IgD-negative memory B cell (primary cell): ENCODE data around the gene IQSEC1. TPM values are rescaled to one million over a fixed set of nuclear protein-coding genes. Genes with fewer than 3 reads are reported as not detected.

ENCODE experiments used
- H3K27ac Mint-ChIP-seq, 3 donors: one replicate each; pipeline ENCODE4 v1.8.0; 2020 to 2022; ENCODE audit warnings: mild to moderate bottlenecking in 3 of 3, mixed read lengths in 3 of 3, moderate library complexity in 1 of 3
- H3K27me3 Mint-ChIP-seq: one replicate; pipeline ENCODE4 v1.8.0; 2021; ENCODE audit warnings: mixed read lengths
- H3K36me3 Mint-ChIP-seq: one replicate; pipeline ENCODE4 v1.8.0; 2020; ENCODE audit warnings: mild to moderate bottlenecking, mixed read lengths
- H3K4me1 Mint-ChIP-seq, 3 donors: one replicate each; pipeline ENCODE4 v1.8.0; 2020 to 2022; ENCODE audit warnings: mixed read lengths in 3 of 3, mild to moderate bottlenecking in 1 of 3
- H3K4me3 Mint-ChIP-seq, 4 donors: one replicate each; pipeline ENCODE4 v1.8.0; 2020 to 2022; ENCODE audit warnings: mild to moderate bottlenecking in 4 of 4, mixed read lengths in 4 of 4, moderate library complexity in 3 of 4
- H3K9me3 Mint-ChIP-seq, 3 donors: one replicate each; pipeline ENCODE4 v1.8.0; 2020 to 2021; ENCODE audit warnings: mixed read lengths in 3 of 3, mild to moderate bottlenecking in 1 of 3
- polyA plus RNA-seq: library from polyadenylated mRNA; unstranded; fragments of 300-500 nt; fragmentation: Illumina TruSeq; gene quantifications from one replicate; pipeline ENCODE4 v1.2.3, GENCODE V29; 2021

Gene IQSEC1
- polyA plus RNA-seq, 1 donor from 2014 or later = 52.5 TPM

DNA sequence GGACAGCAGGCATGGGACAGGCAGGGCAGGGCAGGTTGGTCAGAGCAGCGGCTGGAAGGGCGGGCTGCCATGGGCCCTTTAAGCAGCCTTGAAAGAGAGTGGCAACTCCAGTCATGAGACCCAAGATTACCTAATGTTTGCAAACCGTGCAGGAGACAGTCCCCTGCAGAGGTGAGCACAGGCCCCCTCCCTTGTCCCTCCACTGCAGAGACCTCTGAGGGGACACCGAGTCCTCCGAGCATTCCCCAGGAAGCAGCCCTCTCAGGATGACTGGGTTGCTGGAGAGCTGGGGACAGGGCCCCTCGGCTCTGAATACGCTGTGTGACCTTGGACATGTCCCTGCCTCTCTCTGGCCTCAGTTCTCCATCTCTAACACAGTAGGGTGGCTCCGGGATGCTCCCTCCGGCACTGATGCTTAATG lies 81.4 kb downstream of the IQSEC1 start:
- peak overlapping the region in 3 of 4 donors; percentile 1 to 80 (median 55) for H3K4me3 Mint-ChIP-seq
- H3K27ac Mint-ChIP-seq = peak overlapping the region in 1 of 3 donors; percentile 7
- peaks cover 7% of the 10 kb centered on the region for H3K36me3 Mint-ChIP-seq
- peaks cover 38 to 60% (median 57%) of the 10 kb centered on the region in 3 donors for H3K4me1 Mint-ChIP-seq
- H3K9me3 Mint-ChIP-seq = peaks cover 0 to 3% (median 0%) of the 10 kb centered on the region in 3 donors
- no peaks in the 10 kb centered on the region for H3K27me3 Mint-ChIP-seq

DNA sequence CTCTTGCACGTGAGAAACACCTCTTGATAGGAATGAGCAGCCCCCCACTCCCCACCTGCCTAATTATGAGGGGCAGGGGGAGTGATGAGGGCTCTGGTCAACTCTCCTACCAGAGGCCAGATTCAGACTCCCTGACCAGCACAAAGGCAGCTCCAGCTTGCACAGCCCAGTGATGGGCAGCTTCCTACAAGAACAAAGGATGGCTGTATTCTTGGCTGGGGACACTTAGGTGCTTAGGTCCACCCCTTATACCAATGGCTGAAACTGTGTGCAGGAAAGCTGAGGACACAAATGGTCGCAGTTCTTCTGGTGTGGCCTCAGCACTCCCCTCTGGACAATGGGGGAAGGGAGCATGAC lies 81.8 kb downstream of the IQSEC1 start:
- no peaks in the 10 kb centered on the region for H3K27me3 Mint-ChIP-seq
- peak overlapping the region in 3 of 4 donors; percentile 1 to 80 (median 55) for H3K4me3 Mint-ChIP-seq
- peaks cover 7% of the 10 kb centered on the region for H3K36me3 Mint-ChIP-seq
- H3K4me1 Mint-ChIP-seq = peaks cover 34 to 56% (median 52%) of the 10 kb centered on the region in 3 donors
- peak overlapping the region in 1 of 3 donors; percentile 7 for H3K27ac Mint-ChIP-seq
- peaks cover 0 to 3% (median 0%) of the 10 kb centered on the region in 3 donors for H3K9me3 Mint-ChIP-seq

DNA sequence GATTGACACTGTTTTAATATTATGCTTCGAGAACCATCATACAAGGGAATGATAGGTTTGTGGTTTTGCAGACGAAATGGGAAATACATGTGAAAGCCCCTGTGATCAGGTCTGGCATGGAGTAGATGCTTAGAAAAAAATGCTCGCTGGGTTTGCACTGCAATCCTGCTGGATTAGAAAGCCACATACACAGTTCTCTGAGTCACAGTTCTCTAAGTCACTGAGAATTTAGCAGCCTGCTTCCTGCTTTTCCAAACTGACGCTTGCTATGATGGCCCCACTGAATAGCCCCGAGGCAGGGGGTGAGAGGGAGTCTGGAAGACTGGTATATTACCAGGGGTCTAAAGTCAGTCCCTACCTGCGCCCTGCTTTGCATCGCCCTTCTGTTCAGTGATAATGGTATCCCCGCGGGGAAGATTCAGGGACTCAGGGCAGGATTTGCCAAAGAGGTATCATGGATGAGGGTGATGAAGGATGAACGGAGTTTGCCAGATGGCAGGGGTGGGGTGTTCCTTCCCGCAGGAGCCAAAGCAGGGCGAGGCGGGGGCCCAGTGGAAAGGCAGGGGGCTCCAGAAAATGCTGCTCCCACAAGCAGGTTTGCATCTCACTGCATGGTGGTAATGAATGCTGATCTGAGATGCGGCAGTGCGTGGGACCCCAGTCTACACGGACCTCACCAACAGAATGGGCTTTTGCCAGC lies 82.3 kb downstream of the IQSEC1 start:
- Mint-ChIP-seq H3K36me3 (peaks cover 7% of the 10 kb centered on the region), H3K4me3 (peak overlapping the region in 2 of 4 donors; percentile 14 to 74), H3K9me3 (peaks cover 0 to 3% (median 0%) of the 10 kb centered on the region in 3 donors), H3K27me3 (no peaks in the 10 kb centered on the region), H3K27ac (peak overlapping the region in 2 of 3 donors; percentile 47 to 59), H3K4me1 (peaks cover 29 to 52% (median 47%) of the 10 kb centered on the region in 3 donors)

DNA sequence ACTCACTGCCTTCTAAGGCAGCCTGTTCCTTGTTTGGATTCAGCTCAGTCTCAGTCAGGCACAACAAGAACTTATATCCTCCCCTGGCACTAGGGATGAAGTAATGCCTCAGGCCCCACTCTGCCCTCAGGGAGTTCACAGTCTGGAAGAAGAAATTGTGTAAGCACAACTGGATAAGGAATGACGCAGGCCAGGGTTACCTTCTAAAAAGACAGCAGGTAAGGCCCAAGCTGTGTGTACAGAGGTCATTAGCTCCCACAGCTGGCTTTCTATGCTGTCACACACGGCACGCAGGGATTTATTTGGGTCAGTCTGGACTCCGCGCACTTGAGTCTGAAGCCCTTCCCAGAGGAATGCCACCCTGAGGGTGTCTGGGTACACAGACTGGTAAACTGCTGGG lies 82.9 kb downstream of the IQSEC1 start:
- H3K4me3 Mint-ChIP-seq = peak overlapping the region in 1 of 4 donors; percentile 74

DNA sequence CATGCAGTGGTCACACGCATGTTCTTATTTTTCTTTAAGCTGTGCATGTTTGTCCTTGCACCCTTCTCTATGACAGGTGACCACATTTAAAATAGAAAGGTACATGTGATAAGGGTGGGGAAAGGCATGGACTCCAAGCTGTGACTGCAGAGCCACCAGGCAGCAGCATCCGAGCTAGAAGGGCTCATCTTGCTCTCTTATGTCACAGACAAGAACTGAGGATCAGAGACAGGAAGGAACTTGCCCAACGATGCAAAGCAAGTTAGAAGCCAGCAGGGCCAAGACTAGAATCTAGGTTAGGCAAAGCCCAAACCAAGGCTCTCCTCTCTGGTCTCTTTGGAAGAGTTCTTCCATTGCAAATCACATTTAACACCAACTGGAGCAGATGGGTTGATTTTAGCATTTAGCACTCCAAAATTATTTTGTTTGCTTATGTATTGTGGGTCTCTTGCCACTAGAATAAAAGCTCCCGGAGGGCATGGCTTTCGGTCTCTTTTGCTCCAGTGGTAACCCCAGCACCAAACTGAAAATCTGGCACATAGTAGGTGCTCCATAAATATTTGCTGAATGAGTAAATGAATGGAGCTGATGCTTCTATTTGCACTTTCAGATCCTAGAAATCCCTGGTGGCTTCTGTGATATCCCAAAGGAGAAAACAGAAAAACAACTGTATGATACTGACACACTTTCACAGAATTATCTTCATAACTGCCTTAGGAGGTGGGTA lies 84.3 kb downstream of the IQSEC1 start:
- peaks cover 0 to 3% (median 0%) of the 10 kb centered on the region in 3 donors for H3K9me3 Mint-ChIP-seq
- peak overlapping the region; percentile 35 to 76 (median 70) for H3K27ac Mint-ChIP-seq
- no peaks in the 10 kb centered on the region for H3K27me3 Mint-ChIP-seq
- peak overlapping the region in 3 of 4 donors; percentile 55 to 86 (median 74) for H3K4me3 Mint-ChIP-seq
- peaks cover 4% of the 10 kb centered on the region for H3K36me3 Mint-ChIP-seq
- H3K4me1 Mint-ChIP-seq = peaks cover 25 to 55% (median 50%) of the 10 kb centered on the region in 3 donors

More for the DNA sequence above, 82.9 kb downstream of the IQSEC1 start:
- peaks cover 0 to 3% (median 0%) of the 10 kb centered on the region in 3 donors for H3K9me3 Mint-ChIP-seq
- no peaks in the 10 kb centered on the region for H3K27me3 Mint-ChIP-seq
- peak overlapping the region in 2 of 3 donors; percentile 47 to 59 for H3K27ac Mint-ChIP-seq
- H3K4me1 Mint-ChIP-seq = peaks cover 27 to 54% (median 49%) of the 10 kb centered on the region in 3 donors
- H3K36me3 Mint-ChIP-seq = peaks cover 7% of the 10 kb centered on the region

DNA sequence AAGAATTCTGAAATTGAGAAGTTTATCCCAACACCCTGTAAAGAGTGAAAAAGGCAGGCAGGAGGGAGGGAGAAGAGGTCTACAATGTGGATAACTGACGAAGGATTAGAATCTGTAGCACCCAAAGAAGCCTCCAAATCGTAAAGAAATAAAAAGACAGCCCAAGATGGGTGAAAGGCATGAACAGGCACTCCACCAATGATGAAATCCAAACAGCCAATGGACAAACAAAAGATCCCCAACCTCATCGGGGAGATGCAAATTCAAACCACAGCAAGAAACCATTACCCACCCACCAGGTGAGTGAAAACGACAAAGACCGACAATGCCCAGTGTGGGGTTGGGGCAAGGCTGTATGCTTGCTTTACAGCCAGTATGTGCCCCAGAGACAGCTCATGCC lies 85.6 kb downstream of the IQSEC1 start:
- H3K4me1 Mint-ChIP-seq = peaks cover 33 to 62% (median 57%) of the 10 kb centered on the region in 3 donors
- peak overlapping the region in 2 of 3 donors; percentile 40 to 95 for H3K27ac Mint-ChIP-seq
- H3K9me3 Mint-ChIP-seq = peaks cover 0 to 3% (median 0%) of the 10 kb centered on the region in 3 donors
- peaks cover 4% of the 10 kb centered on the region for H3K36me3 Mint-ChIP-seq
- peak overlapping the region in 2 of 4 donors; percentile 70 to 71 for H3K4me3 Mint-ChIP-seq
- H3K27me3 Mint-ChIP-seq = no peaks in the 10 kb centered on the region

DNA sequence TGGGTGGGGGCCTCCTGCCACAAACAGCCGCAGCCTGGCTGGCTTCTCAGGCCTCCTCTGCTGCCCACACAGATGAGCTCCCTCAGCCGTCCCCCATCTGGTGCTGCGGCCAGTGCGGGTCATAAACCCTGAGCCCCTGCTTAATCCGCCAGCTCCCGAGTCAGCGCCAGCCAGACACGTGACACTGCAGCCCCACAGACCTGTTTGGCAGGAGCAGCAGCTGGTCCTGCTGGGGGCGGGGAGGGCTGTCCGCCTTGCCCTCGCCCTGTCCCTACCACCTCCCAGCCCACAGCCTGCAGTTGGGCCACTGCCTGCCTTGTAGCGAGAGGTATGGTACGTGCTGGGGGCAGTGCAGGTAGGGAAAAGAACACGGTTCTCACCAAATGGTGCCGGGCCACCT lies 86.2 kb downstream of the IQSEC1 start:
- Mint-ChIP-seq H3K9me3 (peaks cover 0 to 3% (median 0%) of the 10 kb centered on the region in 3 donors), H3K27me3 (no peaks in the 10 kb centered on the region), H3K4me1 (peaks cover 39 to 66% (median 57%) of the 10 kb centered on the region in 3 donors), H3K27ac (peak overlapping the region in 2 of 3 donors; percentile 40 to 95), H3K4me3 (peak overlapping the region in 2 of 4 donors; percentile 33 to 42), H3K36me3 (peaks cover 4% of the 10 kb centered on the region)

DNA sequence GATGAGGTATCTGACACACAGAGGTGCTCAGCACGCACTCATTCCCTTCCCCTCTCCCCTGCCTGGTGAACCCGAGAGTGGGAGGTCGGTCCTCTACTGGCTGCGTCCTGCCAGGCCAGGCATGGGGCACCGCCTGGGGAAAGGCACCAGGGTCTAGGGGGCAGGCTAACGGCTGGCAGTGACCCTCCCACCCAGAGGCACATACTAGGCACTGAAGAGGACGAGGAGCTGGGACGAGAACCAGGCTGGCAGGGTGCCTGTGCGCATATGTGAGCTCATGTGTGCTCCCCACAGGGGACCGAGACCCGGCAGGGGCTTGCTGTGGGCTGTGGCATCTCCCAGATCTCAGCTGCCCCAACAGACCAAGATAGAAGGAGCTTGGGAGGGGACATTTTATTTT lies 86.7 kb downstream of the IQSEC1 start:
- Mint-ChIP-seq H3K27me3 (no peaks in the 10 kb centered on the region), H3K9me3 (peaks cover 0 to 3% (median 0%) of the 10 kb centered on the region in 3 donors), H3K4me3 (no peak overlapping the region), H3K27ac (peak overlapping the region in 1 of 3 donors; percentile 23), H3K4me1 (peaks cover 44 to 64% (median 58%) of the 10 kb centered on the region in 3 donors), H3K36me3 (peaks cover 4% of the 10 kb centered on the region)

DNA sequence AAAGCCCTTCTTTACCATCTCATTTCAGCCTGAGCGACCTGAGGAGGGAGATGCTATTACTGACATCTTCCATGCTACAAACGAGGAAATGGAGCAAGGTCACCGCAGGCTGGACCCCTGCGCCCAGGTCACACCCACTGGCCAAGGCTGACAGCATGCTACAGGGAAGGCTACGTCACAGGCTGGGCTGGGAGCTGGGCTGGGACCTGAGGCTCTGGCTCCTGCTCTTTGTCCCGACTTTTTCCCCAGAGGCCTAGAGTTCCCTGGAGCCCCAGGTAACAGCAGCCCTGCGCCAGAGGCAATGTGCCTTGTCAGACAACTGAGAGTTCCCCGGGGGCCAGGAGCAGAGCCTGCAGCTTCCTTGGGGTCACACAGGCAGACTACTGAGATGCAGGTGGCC lies 87.2 kb downstream of the IQSEC1 start:
- Mint-ChIP-seq H3K27ac (peak overlapping the region in 2 of 3 donors; percentile 16 to 23), H3K27me3 (no peaks in the 10 kb centered on the region), H3K4me3 (peak overlapping the region in 1 of 4 donors; percentile 39), H3K36me3 (peaks cover 4% of the 10 kb centered on the region), H3K4me1 (peaks cover 48 to 64% (median 58%) of the 10 kb centered on the region in 3 donors), H3K9me3 (peaks cover 0 to 3% (median 0%) of the 10 kb centered on the region in 3 donors)

DNA sequence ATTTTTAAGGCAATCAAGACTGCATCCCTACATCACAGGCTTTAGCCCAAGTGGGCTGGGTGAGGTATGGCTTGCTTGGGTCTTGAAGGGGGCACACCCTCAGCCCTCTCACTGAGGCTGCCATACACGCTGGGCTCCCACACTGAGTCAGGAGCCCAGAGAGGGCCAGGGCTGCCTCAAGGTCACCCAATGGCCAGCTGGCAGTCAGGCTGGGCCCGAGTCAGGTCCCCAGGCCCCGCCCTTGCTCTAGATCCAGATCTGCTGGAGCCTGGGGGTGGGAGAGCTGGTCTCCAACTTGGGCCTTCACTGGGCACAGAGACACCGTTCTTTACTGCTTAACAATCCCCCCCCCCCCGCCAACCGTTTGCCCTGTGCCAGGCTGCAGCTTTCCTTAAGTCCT lies 88.1 kb downstream of the IQSEC1 start:
- Mint-ChIP-seq H3K4me1 (peaks cover 51 to 58% (median 57%) of the 10 kb centered on the region in 3 donors), H3K9me3 (peaks cover 0 to 3% (median 0%) of the 10 kb centered on the region in 3 donors), H3K27ac (no peak overlapping the region), H3K36me3 (peaks cover 4% of the 10 kb centered on the region), H3K27me3 (no peaks in the 10 kb centered on the region), H3K4me3 (no peak overlapping the region)

DNA sequence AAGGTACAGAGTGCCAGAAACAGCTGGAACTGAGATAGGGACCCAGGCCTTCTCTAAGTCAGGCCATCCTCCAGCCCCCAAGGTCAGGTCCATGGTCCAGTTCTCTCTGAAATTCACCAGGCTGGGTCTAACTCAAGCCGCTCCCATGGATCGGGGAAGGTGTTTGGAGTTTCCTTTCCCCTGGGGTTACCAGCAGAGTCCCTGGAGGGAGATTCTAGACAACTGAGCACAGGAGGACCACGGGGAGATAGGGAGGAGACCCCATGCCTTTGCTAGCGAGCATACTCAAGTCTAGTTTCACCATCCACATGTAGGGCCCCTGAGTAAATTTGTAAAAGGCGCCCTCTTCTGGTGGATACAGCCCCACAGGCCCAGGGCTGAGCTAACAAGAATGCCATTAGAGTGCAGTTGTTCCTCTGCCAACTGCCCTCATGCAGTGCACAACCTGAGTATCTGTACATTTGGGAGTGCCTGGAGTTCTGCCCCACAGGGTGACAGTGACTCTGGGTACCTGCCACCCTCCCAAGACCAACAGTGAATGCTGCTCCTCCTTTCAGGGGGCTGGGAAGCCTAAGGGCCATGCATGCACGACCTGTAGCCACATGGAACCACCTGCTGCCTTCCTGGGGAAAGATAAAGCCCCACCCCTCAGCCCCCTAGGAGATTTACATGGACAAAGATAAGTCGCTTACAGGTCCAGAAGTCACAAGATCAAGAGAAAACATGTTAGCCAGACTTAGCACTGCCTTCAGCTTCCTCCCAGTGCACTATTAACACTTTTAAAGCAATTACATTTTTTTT lies 89.0 kb downstream of the IQSEC1 start:
- H3K9me3 Mint-ChIP-seq = peaks cover 0 to 3% (median 0%) of the 10 kb centered on the region in 3 donors
- H3K36me3 Mint-ChIP-seq = peaks cover 4% of the 10 kb centered on the region
- H3K27ac Mint-ChIP-seq = peak overlapping the region; percentile 69 to 86 (median 83)
- H3K27me3 Mint-ChIP-seq = no peaks in the 10 kb centered on the region
- H3K4me1 Mint-ChIP-seq = peaks cover 47 to 54% (median 49%) of the 10 kb centered on the region in 3 donors
- peak overlapping the region in 3 of 4 donors; percentile 72 to 84 (median 76) for H3K4me3 Mint-ChIP-seq

DNA sequence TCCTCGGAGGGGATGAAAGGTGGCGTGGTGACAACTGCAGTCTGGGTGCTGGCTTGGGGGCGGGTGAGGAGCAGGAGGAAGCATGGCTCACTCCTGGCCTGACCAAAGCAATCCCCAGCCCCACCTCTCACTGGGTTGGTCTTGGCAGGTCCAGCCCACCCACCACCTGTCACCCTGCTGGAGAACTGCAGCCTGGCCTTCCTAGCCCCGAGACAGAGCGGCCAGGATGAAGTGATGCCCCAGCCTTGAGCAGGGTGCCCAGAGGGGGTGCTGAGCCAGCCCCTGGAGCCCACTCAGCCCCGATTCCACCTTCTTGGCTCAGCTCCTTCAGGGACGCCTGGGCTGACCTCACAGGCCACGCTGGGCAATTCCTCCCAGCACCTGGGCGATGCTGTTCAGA lies 89.9 kb downstream of the IQSEC1 start:
- Mint-ChIP-seq H3K36me3 (peaks cover 4% of the 10 kb centered on the region), H3K27ac (no peak overlapping the region), H3K27me3 (no peaks in the 10 kb centered on the region), H3K4me3 (peak overlapping the region in 2 of 4 donors; percentile 30 to 73), H3K9me3 (peaks cover 0 to 3% (median 0%) of the 10 kb centered on the region in 3 donors), H3K4me1 (peaks cover 42 to 45% (median 45%) of the 10 kb centered on the region in 3 donors)

DNA sequence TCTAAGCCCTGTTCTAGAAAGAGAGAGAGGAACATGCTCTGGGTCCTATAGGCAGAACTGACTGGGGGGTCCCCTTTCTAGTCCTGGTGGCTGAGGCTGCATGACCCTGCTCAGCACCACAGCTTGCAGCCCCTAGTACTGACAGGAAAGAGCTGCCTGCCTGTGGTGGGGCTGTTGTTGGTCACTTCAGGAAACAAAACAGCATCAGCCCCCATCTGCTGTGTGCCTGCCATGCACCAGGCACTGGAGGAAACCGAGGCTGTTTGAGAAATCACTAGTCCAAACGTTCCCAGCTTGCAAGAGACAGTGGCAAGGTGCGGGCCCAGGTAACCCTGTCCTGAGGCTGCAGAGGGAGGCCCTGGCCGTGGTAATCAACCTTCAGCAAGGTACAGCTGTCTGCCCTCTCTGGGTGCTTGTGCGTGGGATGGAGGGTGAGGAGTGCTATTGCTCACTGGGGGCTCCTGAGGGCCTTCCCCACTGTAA lies 90.6 kb downstream of the IQSEC1 start:
- Mint-ChIP-seq H3K9me3 (peaks cover 0 to 2% (median 0%) of the 10 kb centered on the region in 3 donors), H3K4me3 (peak overlapping the region in 2 of 4 donors; percentile 25 to 68), H3K36me3 (peaks cover 4% of the 10 kb centered on the region), H3K27ac (peak overlapping the region in 2 of 3 donors; percentile 69 to 86), H3K4me1 (peaks cover 41 to 48% (median 43%) of the 10 kb centered on the region in 3 donors), H3K27me3 (no peaks in the 10 kb centered on the region)
